Ishikawa (cell line): Measurements from ENCODE around the gene TSPAN9.

Experiments
- CREB1 ChIP-seq: IDR thresholded peaks from 2 replicates; pipeline ENCODE4 v1.6.1; 2012; ENCODE audit warnings: low read depth
- EP300 ChIP-seq: IDR thresholded peaks from 2 replicates; pipeline ENCODE4 v1.6.1; 2012; ENCODE audit warnings: borderline replicate concordance
- TAF1 ChIP-seq: IDR thresholded peaks from 2 replicates; pipeline ENCODE4 v1.6.1; 2012; ENCODE audit warnings: low read depth, mild to moderate bottlenecking
- TF ChIP-seq, protein P1 (sequence below): IDR thresholded peaks from 2 replicates; pipeline ENCODE4 v1.6.1; 2012; ENCODE audit warnings: low read depth, mild to moderate bottlenecking

DNA sequence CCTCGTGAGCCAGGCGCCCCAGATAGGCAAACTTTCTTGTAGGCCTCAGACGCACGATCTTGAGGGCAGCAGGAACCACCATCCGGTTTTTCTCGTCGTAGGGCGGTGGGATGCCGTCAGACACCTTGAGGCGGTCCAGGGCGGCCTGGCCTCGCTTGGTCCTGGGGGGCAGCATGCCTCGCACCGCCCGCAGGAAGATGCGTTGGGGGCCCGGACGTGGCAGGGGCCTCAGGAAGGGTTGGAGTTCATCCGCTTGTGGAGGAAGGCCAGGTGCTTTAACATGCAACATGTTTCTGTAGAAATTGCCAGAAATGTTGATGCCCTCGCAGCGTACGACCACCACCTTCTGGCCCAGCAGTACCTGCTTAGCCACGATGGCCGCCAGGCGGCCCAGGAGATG is 5.5 kb upstream of the TSPAN9 start:
- TF ChIP-seq TAF1 (no peak), CREB1 (no peak), EP300 (no peak)
- TF ChIP-seq, protein P1, sequence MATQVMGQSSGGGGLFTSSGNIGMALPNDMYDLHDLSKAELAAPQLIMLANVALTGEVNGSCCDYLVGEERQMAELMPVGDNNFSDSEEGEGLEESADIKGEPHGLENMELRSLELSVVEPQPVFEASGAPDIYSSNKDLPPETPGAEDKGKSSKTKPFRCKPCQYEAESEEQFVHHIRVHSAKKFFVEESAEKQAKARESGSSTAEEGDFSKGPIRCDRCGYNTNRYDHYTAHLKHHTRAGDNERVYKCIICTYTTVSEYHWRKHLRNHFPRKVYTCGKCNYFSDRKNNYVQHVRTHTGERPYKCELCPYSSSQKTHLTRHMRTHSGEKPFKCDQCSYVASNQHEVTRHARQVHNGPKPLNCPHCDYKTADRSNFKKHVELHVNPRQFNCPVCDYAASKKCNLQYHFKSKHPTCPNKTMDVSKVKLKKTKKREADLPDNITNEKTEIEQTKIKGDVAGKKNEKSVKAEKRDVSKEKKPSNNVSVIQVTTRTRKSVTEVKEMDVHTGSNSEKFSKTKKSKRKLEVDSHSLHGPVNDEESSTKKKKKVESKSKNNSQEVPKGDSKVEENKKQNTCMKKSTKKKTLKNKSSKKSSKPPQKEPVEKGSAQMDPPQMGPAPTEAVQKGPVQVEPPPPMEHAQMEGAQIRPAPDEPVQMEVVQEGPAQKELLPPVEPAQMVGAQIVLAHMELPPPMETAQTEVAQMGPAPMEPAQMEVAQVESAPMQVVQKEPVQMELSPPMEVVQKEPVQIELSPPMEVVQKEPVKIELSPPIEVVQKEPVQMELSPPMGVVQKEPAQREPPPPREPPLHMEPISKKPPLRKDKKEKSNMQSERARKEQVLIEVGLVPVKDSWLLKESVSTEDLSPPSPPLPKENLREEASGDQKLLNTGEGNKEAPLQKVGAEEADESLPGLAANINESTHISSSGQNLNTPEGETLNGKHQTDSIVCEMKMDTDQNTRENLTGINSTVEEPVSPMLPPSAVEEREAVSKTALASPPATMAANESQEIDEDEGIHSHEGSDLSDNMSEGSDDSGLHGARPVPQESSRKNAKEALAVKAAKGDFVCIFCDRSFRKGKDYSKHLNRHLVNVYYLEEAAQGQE: no peak
